ENCODE data around the gene DYNC1H1. TPM values are rescaled to one million over a fixed set of nuclear protein-coding genes. Genes with fewer than 3 reads are reported as not detected.

Gene DYNC1H1
- total RNA-seq, 1 donor from 2014 or later: 577 TPM

DNA sequence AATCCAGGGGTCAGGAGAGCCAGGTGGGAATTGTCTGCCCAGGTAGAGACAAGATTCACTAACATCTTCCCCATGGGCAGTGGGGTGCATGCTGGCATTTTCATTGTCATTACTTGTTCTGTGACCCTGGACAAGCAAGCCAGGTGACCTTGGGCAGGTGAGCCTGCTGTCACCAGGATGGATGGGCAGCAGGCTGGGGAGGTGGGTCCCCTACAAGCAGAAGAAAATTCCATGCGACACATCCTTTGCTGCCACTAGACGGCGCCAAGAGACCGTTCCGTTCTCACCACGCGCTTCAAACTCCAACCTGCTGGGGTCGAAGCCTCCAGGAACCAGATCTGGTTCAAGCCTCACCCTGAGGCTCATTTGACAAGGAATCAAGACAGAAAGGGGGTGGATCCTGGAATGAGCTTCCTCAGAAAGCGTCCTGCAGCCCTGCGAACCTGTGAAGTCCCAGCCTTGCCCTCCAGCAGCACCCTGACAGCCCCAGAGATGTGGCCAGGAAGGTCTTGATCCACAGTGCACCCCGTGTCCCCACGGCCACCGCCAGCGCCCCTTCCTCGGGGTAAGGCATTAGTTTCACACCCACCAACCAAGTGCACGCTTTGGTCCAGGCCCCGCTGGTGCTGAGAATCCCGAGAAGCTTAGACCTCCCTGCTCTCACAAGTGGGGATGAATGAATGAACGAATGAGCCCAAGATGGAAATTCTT lies 3.2 kb upstream of the DYNC1H1 start:
- peak in 1 of 2 donors; percentile 87 for DNase-seq (ENCODE audit: low spot score in 2 of 2)
- TF ChIP-seq, protein P1, sequence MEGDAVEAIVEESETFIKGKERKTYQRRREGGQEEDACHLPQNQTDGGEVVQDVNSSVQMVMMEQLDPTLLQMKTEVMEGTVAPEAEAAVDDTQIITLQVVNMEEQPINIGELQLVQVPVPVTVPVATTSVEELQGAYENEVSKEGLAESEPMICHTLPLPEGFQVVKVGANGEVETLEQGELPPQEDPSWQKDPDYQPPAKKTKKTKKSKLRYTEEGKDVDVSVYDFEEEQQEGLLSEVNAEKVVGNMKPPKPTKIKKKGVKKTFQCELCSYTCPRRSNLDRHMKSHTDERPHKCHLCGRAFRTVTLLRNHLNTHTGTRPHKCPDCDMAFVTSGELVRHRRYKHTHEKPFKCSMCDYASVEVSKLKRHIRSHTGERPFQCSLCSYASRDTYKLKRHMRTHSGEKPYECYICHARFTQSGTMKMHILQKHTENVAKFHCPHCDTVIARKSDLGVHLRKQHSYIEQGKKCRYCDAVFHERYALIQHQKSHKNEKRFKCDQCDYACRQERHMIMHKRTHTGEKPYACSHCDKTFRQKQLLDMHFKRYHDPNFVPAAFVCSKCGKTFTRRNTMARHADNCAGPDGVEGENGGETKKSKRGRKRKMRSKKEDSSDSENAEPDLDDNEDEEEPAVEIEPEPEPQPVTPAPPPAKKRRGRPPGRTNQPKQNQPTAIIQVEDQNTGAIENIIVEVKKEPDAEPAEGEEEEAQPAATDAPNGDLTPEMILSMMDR (IDR thresholded peaks at IDR 0.05): peak; percentile 74 to 87 (median 76)
- H3K4me1 ChIP-seq: peaks cover 2 to 3% of the 10 kb centered on the region in 2 donors
- H3K4me3 ChIP-seq: no peak overlapping the region
- no peak overlapping the region for H3K27ac ChIP-seq
- H3K27me3 ChIP-seq: no peaks in the 10 kb centered on the region
- no peaks in the 10 kb centered on the region for H3K9me3 ChIP-seq
- H3K36me3 ChIP-seq: no peaks in the 10 kb centered on the region
- intact Hi-C loops (cut with DNase I): loop anchor here (2.0 to 10.0 kb wide), 7 partner anchors 86 to 1584 kb away; partner anchors contain the start of genes EIF5, PPP2R5C, WDR20 and WDR25

DNA sequence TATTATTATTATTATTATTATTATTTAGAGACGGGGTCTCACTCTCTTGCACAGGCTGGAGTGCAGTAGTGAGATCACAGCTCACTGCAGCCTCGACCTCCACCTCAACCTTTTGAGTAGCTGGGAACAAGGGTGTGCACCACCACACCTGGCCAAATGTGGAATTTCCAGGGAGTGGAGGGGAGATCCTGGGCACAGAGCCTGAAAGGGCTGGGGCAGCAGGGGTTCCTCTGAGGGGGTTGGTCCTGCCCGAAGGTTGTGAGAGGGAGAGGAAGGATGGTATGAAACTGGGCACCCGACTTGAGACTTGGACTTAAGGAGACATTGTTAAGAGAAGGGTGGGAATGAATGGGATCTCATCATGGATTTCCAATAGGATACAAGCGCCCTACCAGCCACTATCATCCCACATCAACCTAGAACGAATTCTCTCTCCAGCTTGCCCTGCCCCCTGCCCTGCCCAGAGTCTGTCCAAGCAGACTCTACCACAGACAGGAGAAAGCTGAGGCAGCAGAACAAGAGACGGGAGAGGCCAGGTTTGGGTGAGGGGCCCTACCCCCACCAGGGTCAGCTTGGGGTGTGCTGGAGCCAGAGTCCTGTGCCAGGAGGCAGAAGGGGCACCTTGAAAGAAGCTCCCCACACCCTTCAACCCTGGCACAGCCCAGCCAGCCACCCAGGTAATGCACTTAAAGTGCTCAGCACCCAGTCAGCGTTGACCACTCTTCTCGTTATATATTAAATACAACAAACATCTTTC lies 2.4 kb upstream of the DYNC1H1 start:
- H3K27ac ChIP-seq: no peak overlapping the region
- no peaks in the 10 kb centered on the region for H3K9me3 ChIP-seq
- DNase-seq (ENCODE audit: low spot score in 2 of 2): no peak
- no peak overlapping the region for H3K4me3 ChIP-seq
- no peaks in the 10 kb centered on the region for H3K36me3 ChIP-seq
- intact Hi-C loops (cut with DNase I): loop anchor here (2.0 to 10.0 kb wide), 7 partner anchors 85 to 1585 kb away; partner anchors contain the start of genes EIF5, PPP2R5C, WDR20 and WDR25
- TF ChIP-seq, protein P1 (IDR thresholded peaks at IDR 0.05): no peak
- H3K27me3 ChIP-seq: no peaks in the 10 kb centered on the region
- H3K4me1 ChIP-seq: peaks cover 2 to 3% of the 10 kb centered on the region in 2 donors

DNA sequence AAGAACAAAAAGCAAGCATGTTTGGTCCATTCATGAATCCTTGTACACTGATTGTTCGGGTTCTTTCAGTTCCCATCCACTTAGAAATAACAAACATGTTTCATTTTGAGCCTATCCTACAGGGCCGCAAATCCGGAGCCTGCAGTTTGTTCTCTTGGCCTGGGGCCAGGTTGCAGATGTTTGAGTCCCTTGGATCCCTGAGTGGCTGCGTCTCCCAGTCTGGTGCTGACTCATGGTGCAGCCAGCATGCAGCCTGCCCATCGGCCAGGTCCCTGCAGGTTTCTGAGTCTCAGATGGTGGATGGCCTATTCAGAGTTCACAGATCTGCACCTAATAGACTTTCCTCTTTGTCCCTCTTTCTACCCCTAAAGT lies 1.9 kb upstream of the DYNC1H1 start:
- DNase-seq (ENCODE audit: low spot score in 2 of 2): no peak
- intact Hi-C loops (cut with DNase I): loop anchor here (5.0 to 10.0 kb wide), 6 partner anchors 85 to 1585 kb away; partner anchors contain the start of genes EIF5, PPP2R5C, WDR20 and WDR25
- no peak overlapping the region for H3K27ac ChIP-seq
- H3K9me3 ChIP-seq: no peaks in the 10 kb centered on the region
- H3K4me3 ChIP-seq: no peak overlapping the region
- peaks cover 2 to 3% of the 10 kb centered on the region in 2 donors for H3K4me1 ChIP-seq
- TF ChIP-seq, protein P1 (IDR thresholded peaks at IDR 0.05): no peak
- H3K36me3 ChIP-seq: no peaks in the 10 kb centered on the region
- H3K27me3 ChIP-seq: no peaks in the 10 kb centered on the region

DNA sequence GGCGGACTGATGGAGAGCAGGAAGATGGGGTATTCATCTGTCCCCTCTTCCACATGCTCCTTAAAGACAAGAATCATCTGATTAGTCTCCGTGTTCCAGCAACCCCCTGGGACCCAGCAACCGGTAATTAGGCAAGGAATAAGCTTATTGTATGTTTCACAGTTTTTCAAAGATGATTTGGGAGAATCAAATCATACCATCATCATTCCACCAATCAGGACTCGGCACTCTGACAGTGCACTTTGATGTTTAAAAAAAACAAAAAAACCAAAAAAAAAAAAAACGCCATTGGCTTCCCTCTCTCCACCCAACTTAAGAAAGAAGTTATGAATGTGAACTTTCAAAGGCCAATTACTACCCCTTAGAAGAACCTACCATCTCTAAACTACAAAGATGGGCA lies 1.3 kb upstream of the DYNC1H1 start:
- Histone ChIP-seq H3K4me3 (no peak overlapping the region), H3K36me3 (no peaks in the 10 kb centered on the region), H3K4me1 (peaks cover 2 to 4% of the 10 kb centered on the region in 2 donors), H3K27ac (no peak overlapping the region), H3K9me3 (no peaks in the 10 kb centered on the region), H3K27me3 (no peaks in the 10 kb centered on the region)
- TF ChIP-seq, protein P1 (IDR thresholded peaks at IDR 0.05): no peak
- intact Hi-C loops (cut with DNase I): loop anchor here (5.0 to 10.0 kb wide), 6 partner anchors 84 to 1586 kb away; partner anchors contain the start of genes EIF5, PPP2R5C, WDR20 and WDR25
- DNase-seq (ENCODE audit: low spot score in 2 of 2): no peak

GRCh38 chr14:101963656-101964296 lies 597 bp upstream of the DYNC1H1 start:
- Histone ChIP-seq H3K36me3 (peaks cover 0 to 4% of the 10 kb centered on the region in 2 donors), H3K27ac (peak overlapping the region; percentile 37 to 52), H3K27me3 (no peaks in the 10 kb centered on the region), H3K9me3 (no peaks in the 10 kb centered on the region), H3K4me1 (peaks cover 2 to 6% of the 10 kb centered on the region in 2 donors), H3K4me3 (peak overlapping the region; percentile 100)
- TF ChIP-seq, protein P1 (IDR thresholded peaks at IDR 0.05): no peak
- intact Hi-C loops (cut with DNase I): loop anchor here (1.0 to 10.0 kb wide), 10 partner anchors 9 to 1586 kb away; partner anchors contain the start of genes EIF5, HSP90AA1, PPP2R5C and WDR20
- no peak for DNase-seq (ENCODE audit: low spot score in 2 of 2)
